ENCODE data around the gene KCNJ9. TPM values are rescaled to one million over a fixed set of nuclear protein-coding genes. Genes with fewer than 3 reads are reported as not detected.

Gene KCNJ9
- total and polyA plus RNA-seq, 2 donors (not counting 3 experiments of a cell fraction or from before 2014, with no cell fraction given): not detected

- Histone ChIP-seq H3K9me1 (replicated peaks; ENCODE audit: control insufficient read depth, extremely low read depth, insufficient read depth, low read length) (no peaks in the 10 kb centered on the region), H3K79me2 (ENCODE audit: control insufficient read depth, insufficient read depth, low read length) (no peaks in the 10 kb centered on the region), H3K4me1 (ENCODE audit: control insufficient read depth, extremely low read depth, insufficient read depth, low read length) (no peaks in the 10 kb centered on the region), H3K9me3 (replicated peaks; ENCODE audit: control insufficient read depth, insufficient read depth, low read length) (no peaks in the 10 kb centered on the region), H3K4me3 (replicated peaks in 1 of 3; ENCODE audit: insufficient read depth in 1 of 3, low read depth in 1 of 3, low read length in 3 of 3) (no peak overlapping the region), H3K4me2 (ENCODE audit: insufficient read depth, low read length) (no peak overlapping the region), H3K27ac (ENCODE audit: insufficient read depth, low read depth, low read length) (no peak overlapping the region), H3K9ac (replicated peaks; ENCODE audit: extremely low read depth, insufficient read depth, low read length) (no peak overlapping the region), H3K27me3 (ENCODE audit: control insufficient read depth in 2 of 2, insufficient read depth in 2 of 2, low read length in 2 of 2) (peaks cover 0 to 2% of the 10 kb centered on the region in 2 experiments), H4K20me1 (replicated peaks; ENCODE audit: control insufficient read depth, extremely low read depth, insufficient read depth, low read length) (no peaks in the 10 kb centered on the region), H2AFZ (ENCODE audit: low read depth, low read length) (no peak overlapping the region), H3K36me3 (ENCODE audit: control insufficient read depth in 2 of 2, extremely low read depth in 1 of 2, insufficient read depth in 2 of 2, low read length in 2 of 2) (no peaks in the 10 kb centered on the region)
- TF ChIP-seq GATA2 (IDR thresholded peaks at IDR 0.05; ENCODE audit: insufficient read depth, insufficient read length, low read depth, low read length): no peak
- TF ChIP-seq JUN (IDR thresholded peaks at IDR 0.05; ENCODE audit: borderline replicate concordance, insufficient read depth, insufficient read length, low read depth): no peak
- dilution Hi-C loops (cut with MboI; ENCODE audit: extremely low pct_ligation_motif_present, low sequenced_read_pairs): no loop called here
- no peak for FAIRE-seq
- CTCF ChIA-PET: interaction anchor here (1.2 to 1.4 kb wide), 2 partner anchors 10 to 13 kb away, joined by 4 to 8 read pairs; no protein-coding TSS in a partner anchor
- POLR2A ChIA-PET: no interaction called here
- no peak for DNase-seq (ENCODE audit: low read depth, low spot score)
- intact Hi-C loops (cut with micrococcal nuclease): no loop called here
- no TSS peak for BruUV-seq (replicated peaks)
Measured at GRCh38 chr1:160091666-160092223, 10.4 kb downstream of the KCNJ9 start.

- Histone ChIP-seq H3K4me3 (replicated peaks in 1 of 3; ENCODE audit: insufficient read depth in 1 of 3, low read depth in 1 of 3, low read length in 3 of 3) (no peak overlapping the region), H4K20me1 (replicated peaks; ENCODE audit: control insufficient read depth, extremely low read depth, insufficient read depth, low read length) (no peaks in the 10 kb centered on the region), H3K4me2 (ENCODE audit: insufficient read depth, low read length) (no peak overlapping the region), H3K4me1 (ENCODE audit: control insufficient read depth, extremely low read depth, insufficient read depth, low read length) (no peaks in the 10 kb centered on the region), H3K27me3 (ENCODE audit: control insufficient read depth in 2 of 2, insufficient read depth in 2 of 2, low read length in 2 of 2) (no peaks in the 10 kb centered on the region), H3K9me3 (replicated peaks; ENCODE audit: control insufficient read depth, insufficient read depth, low read length) (no peaks in the 10 kb centered on the region), H3K36me3 (ENCODE audit: control insufficient read depth in 2 of 2, extremely low read depth in 1 of 2, insufficient read depth in 2 of 2, low read length in 2 of 2) (no peaks in the 10 kb centered on the region), H3K27ac (ENCODE audit: insufficient read depth, low read depth, low read length) (no peak overlapping the region), H2AFZ (ENCODE audit: low read depth, low read length) (no peak overlapping the region), H3K9me1 (replicated peaks; ENCODE audit: control insufficient read depth, extremely low read depth, insufficient read depth, low read length) (no peaks in the 10 kb centered on the region), H3K79me2 (ENCODE audit: control insufficient read depth, insufficient read depth, low read length) (no peaks in the 10 kb centered on the region), H3K9ac (replicated peaks; ENCODE audit: extremely low read depth, insufficient read depth, low read length) (no peak overlapping the region)
- dilution Hi-C loops (cut with MboI; ENCODE audit: extremely low pct_ligation_motif_present, low sequenced_read_pairs) (no loop called here), intact Hi-C loops (cut with micrococcal nuclease) (no loop called here)
- no TSS peak for BruUV-seq (replicated peaks)
- ChIA-PET POLR2A (no interaction called here), CTCF (interaction anchor here (1.4 kb wide), 1 partner anchor 14 kb away, joined by 8 read pairs; no protein-coding TSS in a partner anchor)
- TF ChIP-seq POLR2A (IDR thresholded peaks at IDR 0.05; ENCODE audit: low read depth, low read length) (no peak), GATA2 (IDR thresholded peaks at IDR 0.05; ENCODE audit: insufficient read depth, insufficient read length, low read depth, low read length) (no peak), CTCF (IDR thresholded peaks at IDR 0.05; ENCODE audit: extremely low read depth in 1 of 2, insufficient read depth in 1 of 2, low read depth in 1 of 2, low read length in 2 of 2) (no peak), JUN (IDR thresholded peaks at IDR 0.05; ENCODE audit: borderline replicate concordance, insufficient read depth, insufficient read length, low read depth) (no peak)
- DNase-seq (ENCODE audit: low read depth, low spot score): no peak
- FAIRE-seq: no peak
Measured at GRCh38 chr1:160092366-160093068, 11.2 kb downstream of the KCNJ9 start.
